Right lobe of liver (tissue), 4 donors: Measurements from ENCODE around the gene ADAMTS2.

Experiments
- POLR2A ChIP-seq: fragments of 450-650 bp; IDR thresholded peaks from one replicate; pipeline ENCODE4 v1.6.1; 2017; ENCODE audit warnings: antibody characterized with exemption, mild to moderate bottlenecking
- TF ChIP-seq, protein P1 (sequence below), 4 donors: fragments of 200-600 bp in 3 of 4; fragments of 450-650 bp in 1 of 4; IDR thresholded peaks; one replicate each; pipeline versions ENCODE4 v1.5.1 to v1.8.0; 2016 to 2022; ENCODE audit warnings: antibody characterized with exemption in 4 of 4, mild to moderate bottlenecking in 2 of 4
- donor health status: DM: no; HTN: no; CAD: no.
- donor health status: DM: no; HTN: no; CAD: no.
- donor health status: DM: no; HTN: yes; CAD: no.

DNA sequence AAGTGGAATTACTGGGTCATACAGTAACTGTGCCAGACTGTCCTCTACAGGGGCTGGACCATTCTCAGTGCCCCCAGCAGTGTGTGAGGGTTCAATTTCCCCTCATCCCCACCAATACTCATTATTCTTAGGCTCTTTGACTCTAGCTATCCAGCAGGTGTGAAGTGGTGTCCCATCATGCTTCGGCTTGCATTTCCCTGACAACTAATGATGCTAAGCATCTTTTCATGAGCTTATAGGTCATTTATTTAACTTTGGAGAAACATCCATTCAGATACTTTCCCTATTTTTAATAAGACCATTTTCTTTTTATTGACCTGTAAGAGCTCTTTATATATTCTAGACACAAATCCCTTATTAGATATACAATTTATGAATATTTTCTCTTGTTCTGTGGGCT is 63.6 kb downstream of the ADAMTS2 start:
- TF ChIP-seq, protein P1, sequence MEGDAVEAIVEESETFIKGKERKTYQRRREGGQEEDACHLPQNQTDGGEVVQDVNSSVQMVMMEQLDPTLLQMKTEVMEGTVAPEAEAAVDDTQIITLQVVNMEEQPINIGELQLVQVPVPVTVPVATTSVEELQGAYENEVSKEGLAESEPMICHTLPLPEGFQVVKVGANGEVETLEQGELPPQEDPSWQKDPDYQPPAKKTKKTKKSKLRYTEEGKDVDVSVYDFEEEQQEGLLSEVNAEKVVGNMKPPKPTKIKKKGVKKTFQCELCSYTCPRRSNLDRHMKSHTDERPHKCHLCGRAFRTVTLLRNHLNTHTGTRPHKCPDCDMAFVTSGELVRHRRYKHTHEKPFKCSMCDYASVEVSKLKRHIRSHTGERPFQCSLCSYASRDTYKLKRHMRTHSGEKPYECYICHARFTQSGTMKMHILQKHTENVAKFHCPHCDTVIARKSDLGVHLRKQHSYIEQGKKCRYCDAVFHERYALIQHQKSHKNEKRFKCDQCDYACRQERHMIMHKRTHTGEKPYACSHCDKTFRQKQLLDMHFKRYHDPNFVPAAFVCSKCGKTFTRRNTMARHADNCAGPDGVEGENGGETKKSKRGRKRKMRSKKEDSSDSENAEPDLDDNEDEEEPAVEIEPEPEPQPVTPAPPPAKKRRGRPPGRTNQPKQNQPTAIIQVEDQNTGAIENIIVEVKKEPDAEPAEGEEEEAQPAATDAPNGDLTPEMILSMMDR (IDR thresholded peaks at IDR 0.05), result no peak
- no peak for TF ChIP-seq POLR2A
